ENCODE measurements around the gene PXDC1. TPM values are rescaled to one million over a fixed set of nuclear protein-coding genes. Genes with fewer than 3 reads are reported as not detected.

PXDC1 gene
- total RNA-seq, 1 donor from 2014 or later: 7.5 TPM

GRCh38 chr6:3735029-3735605, 16.4 kb downstream of the PXDC1 start:
- no peak overlapping the region for H3K4me3 Mint-ChIP-seq (ENCODE audit: unreplicated experiment)
- H3K27ac Mint-ChIP-seq (ENCODE audit: unreplicated experiment): no peak overlapping the region
- peaks cover 16% of the 10 kb centered on the region for H3K4me1 Mint-ChIP-seq (ENCODE audit: low read depth, unreplicated experiment)
- TF ChIP-seq CTCF (IDR thresholded peaks at IDR 0.05; ENCODE audit: partially characterized antibody, unreplicated experiment): no peak
- peaks cover 15% of the 10 kb centered on the region for H3K9me3 Mint-ChIP-seq (ENCODE audit: unreplicated experiment)
- H3K27me3 Mint-ChIP-seq (ENCODE audit: unreplicated experiment): peaks cover 4% of the 10 kb centered on the region
- peaks cover 26% of the 10 kb centered on the region for H3K36me3 Mint-ChIP-seq (ENCODE audit: unreplicated experiment)
- no peak for DNase-seq

GRCh38 chr6:3734023-3734422, 17.5 kb downstream of the PXDC1 start:
- H3K27me3 Mint-ChIP-seq (ENCODE audit: unreplicated experiment): peaks cover 4% of the 10 kb centered on the region
- peaks cover 26% of the 10 kb centered on the region for H3K36me3 Mint-ChIP-seq (ENCODE audit: unreplicated experiment)
- DNase-seq: no peak
- no peak overlapping the region for H3K4me3 Mint-ChIP-seq (ENCODE audit: unreplicated experiment)
- H3K9me3 Mint-ChIP-seq (ENCODE audit: unreplicated experiment): peaks cover 15% of the 10 kb centered on the region
- peaks cover 17% of the 10 kb centered on the region for H3K4me1 Mint-ChIP-seq (ENCODE audit: low read depth, unreplicated experiment)
- H3K27ac Mint-ChIP-seq (ENCODE audit: unreplicated experiment): no peak overlapping the region
- TF ChIP-seq CTCF (IDR thresholded peaks at IDR 0.05; ENCODE audit: partially characterized antibody, unreplicated experiment): no peak

GRCh38 chr6:3733321-3733925, 18.1 kb downstream of the PXDC1 start:
- peaks cover 26% of the 10 kb centered on the region for H3K36me3 Mint-ChIP-seq (ENCODE audit: unreplicated experiment)
- peak overlapping the region; percentile 55 for H3K4me3 Mint-ChIP-seq (ENCODE audit: unreplicated experiment)
- peaks cover 4% of the 10 kb centered on the region for H3K27me3 Mint-ChIP-seq (ENCODE audit: unreplicated experiment)
- DNase-seq: no peak
- peaks cover 15% of the 10 kb centered on the region for H3K9me3 Mint-ChIP-seq (ENCODE audit: unreplicated experiment)
- H3K27ac Mint-ChIP-seq (ENCODE audit: unreplicated experiment): no peak overlapping the region
- TF ChIP-seq CTCF (IDR thresholded peaks at IDR 0.05; ENCODE audit: partially characterized antibody, unreplicated experiment): no peak
- peaks cover 19% of the 10 kb centered on the region for H3K4me1 Mint-ChIP-seq (ENCODE audit: low read depth, unreplicated experiment)

GRCh38 chr6:3732345-3733141, 19.0 kb downstream of the PXDC1 start:
- H3K27ac Mint-ChIP-seq (ENCODE audit: unreplicated experiment): peak overlapping the region; percentile 77

More at GRCh38 chr6:3732345-3733141, 19.0 kb downstream of the PXDC1 start:
- TF ChIP-seq CTCF (IDR thresholded peaks at IDR 0.05; ENCODE audit: partially characterized antibody, unreplicated experiment): peak; percentile 88
- Mint-ChIP-seq H3K9me3 (ENCODE audit: unreplicated experiment) (peaks cover 15% of the 10 kb centered on the region), H3K4me1 (ENCODE audit: low read depth, unreplicated experiment) (peaks cover 24% of the 10 kb centered on the region), H3K27me3 (ENCODE audit: unreplicated experiment) (peaks cover 4% of the 10 kb centered on the region), H3K36me3 (ENCODE audit: unreplicated experiment) (peaks cover 31% of the 10 kb centered on the region), H3K4me3 (ENCODE audit: unreplicated experiment) (peak overlapping the region; percentile 39)
- DNase-seq: peak; percentile 87
